Measurements from ENCODE around the gene TTL. TPM values are rescaled to one million over a fixed set of nuclear protein-coding genes. Genes with fewer than 3 reads are reported as not detected.
"Not testable (repeated sequence)": the region's sequence is repeated elsewhere in the genome, so short reads cannot be mapped to it uniquely, and the experiment has no call there.

TTL gene
- total RNA-seq: 49.0 and 79.6 TPM in 2 replicates
- 34.1 TPM for polyA plus RNA-seq (2012)

DNA sequence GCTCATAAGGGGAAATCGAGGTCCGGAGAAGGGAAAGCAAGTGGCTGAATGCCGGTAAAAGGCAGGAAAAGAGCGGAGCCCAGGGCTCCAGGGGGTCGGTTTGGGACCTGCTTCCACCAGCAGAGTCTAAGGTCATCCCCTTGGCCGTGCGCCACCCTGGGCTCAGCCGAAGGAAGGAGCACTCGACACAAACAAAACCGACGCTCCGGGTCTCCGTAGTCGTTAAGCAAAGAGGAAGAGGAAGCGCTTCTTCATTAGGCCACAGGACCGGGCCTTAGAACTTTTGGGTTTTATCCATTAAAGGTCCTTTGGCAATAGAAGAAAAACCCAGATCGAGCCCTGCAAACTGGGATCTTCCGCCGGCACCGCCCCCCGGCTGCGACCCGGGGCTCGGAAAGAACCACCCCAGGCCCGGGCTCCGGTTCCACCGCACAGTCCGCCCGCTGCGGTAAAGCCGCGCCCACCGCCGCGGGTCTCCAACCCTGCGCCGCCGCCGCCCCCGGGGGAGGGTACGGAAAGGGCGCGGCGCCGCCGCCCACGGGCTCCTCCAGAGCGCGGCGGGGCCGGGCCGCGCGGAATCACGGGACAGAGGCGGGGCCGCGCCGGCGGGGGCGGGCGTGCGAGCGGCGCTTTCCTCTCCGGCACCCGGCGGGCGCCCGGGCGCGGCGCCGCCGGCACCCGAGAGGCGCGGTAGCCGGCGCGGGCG, at the start of gene TTL:
Gene TTL (plus strand): TSS at position 629 of the 706 bp plus-strand sequence. CDS start 189 bp downstream, outside the sequence.
- DNase-seq (ENCODE audit: low read depth): peak; percentile 80

DNA sequence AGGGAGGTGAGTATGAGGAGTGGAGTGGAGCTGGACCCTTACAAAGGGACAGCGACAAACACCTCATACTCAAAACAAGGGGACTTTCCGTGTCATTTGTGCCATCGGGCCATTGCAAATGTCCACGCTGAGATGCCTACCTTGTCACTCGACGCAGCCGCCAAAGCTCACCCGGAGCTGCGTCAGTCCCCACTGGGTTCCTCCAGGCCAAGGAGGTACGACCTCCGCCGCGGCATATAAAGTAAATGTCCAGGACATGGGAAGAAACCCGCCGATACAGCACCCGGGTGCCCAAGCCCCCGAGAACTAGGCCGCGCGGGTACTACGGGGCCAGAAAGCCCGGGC, 49.6 kb upstream of the TTL start:
- not testable (repeated sequence) for DNase-seq (ENCODE audit: low read depth)

- DNase-seq (ENCODE audit: low read depth): peak; percentile 11
Measured at GRCh38 chr2:112432735-112433479, 49.0 kb upstream of the TTL start.

DNA sequence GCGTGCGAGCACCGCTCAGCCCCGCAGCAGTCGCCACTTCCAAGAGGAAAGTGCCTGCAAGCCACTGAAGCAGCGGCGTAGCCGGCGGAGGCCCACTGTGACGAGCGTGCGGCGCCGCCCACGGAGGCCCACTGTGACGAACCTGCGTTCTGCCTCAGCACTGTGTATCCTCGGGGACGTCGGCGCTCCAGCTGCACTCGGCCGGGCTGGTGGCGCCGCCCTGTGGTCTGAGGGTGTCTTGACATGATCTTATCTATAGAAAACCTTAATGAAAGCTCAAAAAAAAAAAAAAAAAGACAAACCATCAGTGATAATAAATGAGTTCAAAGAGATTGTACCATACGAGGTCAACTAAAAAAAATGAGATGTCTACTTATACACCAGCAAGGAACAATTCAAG, 48.5 kb upstream of the TTL start, which contains the start of gene RGPD8:
Gene RGPD8 (minus strand): TSS at position 166 of the 400 bp plus-strand sequence. CDS start 192 bp downstream, outside the sequence.
- DNase-seq (ENCODE audit: low read depth): peak; percentile 91

DNA sequence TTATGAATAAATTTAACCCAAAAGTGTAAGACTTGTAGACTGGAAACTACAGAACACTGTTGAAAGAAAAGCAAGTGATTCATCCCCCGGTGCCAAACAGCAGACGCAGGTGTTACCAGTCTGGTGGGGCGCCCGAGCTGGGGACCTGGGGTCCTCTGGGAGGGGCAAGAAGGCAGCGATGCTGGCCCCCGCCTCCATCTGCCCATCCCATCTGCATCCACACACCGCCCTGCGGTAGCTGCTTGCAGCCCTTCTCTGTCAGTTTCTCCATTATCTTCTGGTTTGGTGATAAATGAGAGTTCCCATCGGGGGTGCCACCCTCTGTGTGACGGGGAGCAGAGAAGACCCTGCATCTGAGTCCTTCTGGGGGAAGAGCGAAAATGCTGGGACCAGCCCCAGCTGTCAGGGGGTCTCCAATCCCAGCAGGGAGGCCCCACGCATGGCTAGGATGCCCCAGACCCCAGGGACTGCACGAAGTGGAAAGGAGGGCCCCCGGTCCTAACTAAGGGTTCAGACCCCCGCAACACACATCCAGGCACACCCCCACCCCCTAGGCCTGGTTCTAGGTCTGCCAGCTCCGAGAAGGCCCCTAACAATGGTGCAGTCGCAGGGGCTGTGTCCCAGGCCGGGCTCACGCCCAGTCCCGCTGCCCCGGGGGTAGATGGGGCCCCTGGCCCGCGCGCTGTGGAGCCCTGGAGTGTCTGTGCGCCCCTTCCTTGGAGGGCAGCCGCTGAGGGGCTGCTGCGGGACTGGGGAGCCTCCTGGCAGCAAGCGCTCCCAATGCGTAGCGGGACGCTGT, 47.8 kb upstream of the TTL start:
- no peak for DNase-seq (ENCODE audit: low read depth)

DNA sequence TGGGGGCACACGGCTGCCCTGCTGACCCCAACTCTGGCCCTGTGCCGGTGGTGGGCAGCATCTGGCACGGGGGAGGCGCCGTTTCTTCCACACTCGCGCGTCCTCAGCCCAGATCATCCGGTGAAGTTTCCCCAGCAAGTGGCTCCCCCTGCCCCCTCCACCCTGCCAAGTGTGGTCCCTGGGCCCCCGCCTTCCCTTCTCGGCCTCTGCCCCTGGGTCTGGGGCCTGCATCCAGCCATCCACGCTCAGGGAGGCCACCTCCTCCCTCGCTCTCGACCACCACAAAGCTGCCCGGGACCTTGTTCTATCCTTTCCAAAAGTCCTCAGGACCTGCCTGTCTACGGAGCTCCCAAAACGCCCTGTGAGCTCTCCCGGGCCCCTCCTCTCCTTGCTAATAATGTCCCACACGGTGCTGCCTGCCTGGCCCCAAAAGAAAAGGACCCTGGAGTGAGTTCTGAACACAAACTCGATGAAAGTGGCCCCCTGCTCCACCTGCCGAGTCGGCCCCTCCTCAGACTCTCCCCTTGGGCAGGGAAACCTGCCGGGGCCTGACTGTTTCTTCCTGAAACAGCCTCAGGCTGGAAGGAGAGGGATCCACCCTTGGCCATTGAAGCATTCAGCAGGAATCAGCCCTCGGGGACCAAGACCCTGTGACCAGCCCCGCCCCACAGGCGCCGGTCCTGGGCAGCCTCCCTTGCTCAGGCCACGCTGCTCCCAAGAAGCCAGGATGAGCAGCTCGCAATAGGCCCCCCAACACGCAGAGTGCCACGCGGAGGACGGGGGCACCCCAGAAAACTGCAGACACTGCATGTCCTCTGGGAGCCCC, 46.9 kb upstream of the TTL start:
- DNase-seq (ENCODE audit: low read depth): not testable (repeated sequence)

DNA sequence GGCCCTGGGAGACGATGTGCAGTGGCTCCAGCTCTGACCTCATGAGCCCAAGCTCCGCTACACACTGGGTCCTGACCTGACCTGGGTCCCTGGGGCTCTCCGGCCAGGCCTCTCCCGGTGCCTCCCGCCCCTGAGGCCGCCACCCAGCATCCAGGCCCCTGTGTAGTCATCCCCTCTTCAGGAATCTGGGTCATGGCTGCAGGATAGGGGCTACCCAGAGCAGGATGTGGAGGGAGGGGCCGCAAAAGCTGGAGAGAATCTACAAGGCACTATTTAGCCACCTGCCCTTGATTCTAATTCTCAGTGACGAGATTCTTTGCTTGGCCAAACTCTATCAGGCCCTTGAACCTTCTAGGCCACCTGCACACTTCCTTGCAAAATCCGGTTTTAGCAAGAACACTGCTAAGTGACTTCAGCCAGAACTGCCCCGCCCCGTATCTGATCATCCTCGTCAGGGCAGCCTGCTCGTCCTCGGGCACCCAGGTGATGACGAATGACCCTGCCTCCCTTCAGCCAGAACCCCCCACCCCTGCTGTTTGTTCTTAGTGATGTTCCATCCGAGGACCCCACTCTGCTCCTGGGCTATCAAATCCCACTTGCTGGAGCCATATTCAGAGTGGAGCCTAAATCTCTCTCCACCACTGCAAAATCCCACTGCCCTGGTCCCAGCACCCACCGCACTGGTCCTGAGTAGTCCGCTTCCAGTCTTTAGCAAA, 46.1 kb upstream of the TTL start:
- not testable (repeated sequence) for DNase-seq (ENCODE audit: low read depth)

GRCh38 chr2:112436993-112437392, 45.0 kb upstream of the TTL start:
- DNase-seq (ENCODE audit: low read depth): not testable (repeated sequence)

- DNase-seq (ENCODE audit: low read depth): not testable (repeated sequence)
Measured at GRCh38 chr2:112437405-112437831, 44.5 kb upstream of the TTL start.

DNA sequence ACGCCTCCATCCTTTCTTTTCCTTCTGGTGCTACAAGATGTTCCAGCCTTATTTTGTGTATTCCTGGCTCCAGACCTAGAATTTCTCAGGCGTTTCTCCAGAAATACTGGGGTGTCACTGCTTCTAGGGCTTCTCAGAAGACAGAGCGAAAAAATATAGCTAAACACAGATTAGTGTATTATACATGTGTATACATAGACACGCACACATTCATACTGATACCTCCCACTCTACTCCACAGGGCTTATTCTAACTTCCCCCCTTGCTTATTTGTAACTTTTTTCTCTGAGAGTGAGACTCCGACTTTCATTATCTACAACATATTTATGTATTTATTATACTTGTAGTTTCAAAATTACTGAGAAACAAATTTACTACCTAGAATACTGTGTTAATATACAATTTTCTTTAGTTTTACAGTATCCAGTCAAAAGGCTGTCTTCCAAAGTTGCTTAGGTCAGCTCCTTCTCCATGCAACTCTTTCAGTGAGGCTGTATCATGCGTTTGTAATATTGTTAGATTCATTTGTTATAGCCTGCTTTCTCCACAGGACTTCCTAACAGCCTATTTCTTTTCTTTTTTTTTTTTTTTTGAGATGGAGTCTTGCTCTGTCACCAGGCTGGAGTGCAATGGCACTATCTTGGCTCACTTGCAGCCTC, 43.2 kb upstream of the TTL start:
- DNase-seq (ENCODE audit: low read depth): not testable (repeated sequence)

- not testable (repeated sequence) for DNase-seq (ENCODE audit: low read depth)
Measured at GRCh38 chr2:112444256-112444655, 37.7 kb upstream of the TTL start.

GRCh38 chr2:112449854-112450253, 32.1 kb upstream of the TTL start:
- DNase-seq (ENCODE audit: low read depth): no peak

DNA sequence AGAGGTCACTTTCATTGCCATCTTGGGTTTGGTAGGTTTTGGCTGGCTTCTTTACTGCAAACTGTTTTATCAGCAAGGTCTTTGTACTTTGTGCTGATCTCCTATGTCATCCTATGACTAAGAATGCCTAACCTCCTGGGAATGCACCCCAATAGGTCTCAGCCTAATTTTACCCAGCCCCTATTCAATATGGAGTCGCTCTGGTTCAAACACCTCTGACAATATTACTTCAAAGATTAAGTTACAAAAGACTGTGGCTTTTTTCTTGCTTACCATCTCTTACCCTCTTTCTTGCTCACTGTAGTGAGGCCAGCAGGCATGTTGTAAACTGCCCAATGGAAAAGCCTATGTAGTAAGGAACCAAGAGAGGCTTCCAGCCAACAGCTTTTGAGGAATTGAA, 30.6 kb upstream of the TTL start:
- DNase-seq (ENCODE audit: low read depth): no peak

DNA sequence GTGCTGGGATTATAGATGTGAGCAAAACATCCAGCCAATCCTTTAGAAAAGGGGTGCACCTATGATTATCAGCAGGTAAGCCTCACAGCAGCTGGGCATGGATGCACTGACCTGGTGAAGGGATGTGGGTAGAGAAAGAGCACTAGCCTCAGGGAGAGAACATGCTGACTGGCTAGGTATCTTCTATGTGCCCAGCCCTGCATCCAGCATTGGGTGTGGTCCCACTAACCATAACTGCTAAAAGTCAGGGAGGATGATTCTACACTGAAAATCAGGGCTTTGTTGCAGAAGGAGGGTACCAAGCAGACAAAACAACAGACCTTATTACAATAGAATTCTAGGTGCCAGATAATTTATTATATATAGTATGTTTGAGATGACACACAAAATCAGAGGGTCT, 27.4 kb upstream of the TTL start:
- DNase-seq (ENCODE audit: low read depth): no peak

GRCh38 chr2:112459372-112459771, 22.6 kb upstream of the TTL start:
- DNase-seq (ENCODE audit: low read depth): no peak

GRCh38 chr2:112462178-112462577, 19.8 kb upstream of the TTL start:
- DNase-seq (ENCODE audit: low read depth): no peak

- DNase-seq (ENCODE audit: low read depth): no peak
Measured at GRCh38 chr2:112463256-112463655, 18.7 kb upstream of the TTL start.

DNA sequence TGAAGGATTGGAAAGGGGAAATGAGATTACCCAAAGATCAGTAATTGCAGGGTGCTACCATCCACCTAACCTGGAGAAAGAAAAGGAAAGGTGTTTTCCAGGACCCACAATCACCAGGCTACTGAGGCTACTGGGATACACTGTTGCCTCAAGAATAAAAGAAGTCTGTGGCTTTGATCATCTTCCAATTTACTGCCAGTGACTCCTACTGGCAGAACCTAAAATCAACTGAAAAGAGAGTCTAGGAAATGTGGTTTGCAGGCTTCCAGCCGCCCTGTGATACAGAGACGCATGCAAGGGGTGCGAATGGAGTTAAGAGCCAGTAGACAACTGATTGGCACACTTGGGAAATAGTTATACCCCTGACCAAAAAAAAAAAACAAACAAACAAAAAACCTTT, 16.6 kb upstream of the TTL start:
- DNase-seq (ENCODE audit: low read depth): peak; percentile 28

GRCh38 chr2:112472547-112473263, 9.3 kb upstream of the TTL start:
- no peak for DNase-seq (ENCODE audit: low read depth)
